ENCODE measurements around the gene PAQR9.
A peak's percentile ranks its signal among the peaks of the same experiment; 100 is the strongest.
"Not testable (repeated sequence)": the region's sequence is repeated elsewhere in the genome, so short reads cannot be mapped to it uniquely, and the experiment has no call there.

The PAQR9 gene, protein sequence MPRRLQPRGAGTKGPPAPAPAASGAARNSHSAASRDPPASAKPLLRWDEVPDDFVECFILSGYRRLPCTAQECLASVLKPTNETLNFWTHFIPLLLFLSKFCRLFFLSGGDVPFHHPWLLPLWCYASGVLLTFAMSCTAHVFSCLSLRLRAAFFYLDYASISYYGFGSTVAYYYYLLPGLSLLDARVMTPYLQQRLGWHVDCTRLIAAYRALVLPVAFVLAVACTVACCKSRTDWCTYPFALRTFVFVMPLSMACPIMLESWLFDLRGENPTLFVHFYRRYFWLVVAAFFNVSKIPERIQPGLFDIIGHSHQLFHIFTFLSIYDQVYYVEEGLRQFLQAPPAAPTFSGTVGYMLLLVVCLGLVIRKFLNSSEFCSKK

DNA sequence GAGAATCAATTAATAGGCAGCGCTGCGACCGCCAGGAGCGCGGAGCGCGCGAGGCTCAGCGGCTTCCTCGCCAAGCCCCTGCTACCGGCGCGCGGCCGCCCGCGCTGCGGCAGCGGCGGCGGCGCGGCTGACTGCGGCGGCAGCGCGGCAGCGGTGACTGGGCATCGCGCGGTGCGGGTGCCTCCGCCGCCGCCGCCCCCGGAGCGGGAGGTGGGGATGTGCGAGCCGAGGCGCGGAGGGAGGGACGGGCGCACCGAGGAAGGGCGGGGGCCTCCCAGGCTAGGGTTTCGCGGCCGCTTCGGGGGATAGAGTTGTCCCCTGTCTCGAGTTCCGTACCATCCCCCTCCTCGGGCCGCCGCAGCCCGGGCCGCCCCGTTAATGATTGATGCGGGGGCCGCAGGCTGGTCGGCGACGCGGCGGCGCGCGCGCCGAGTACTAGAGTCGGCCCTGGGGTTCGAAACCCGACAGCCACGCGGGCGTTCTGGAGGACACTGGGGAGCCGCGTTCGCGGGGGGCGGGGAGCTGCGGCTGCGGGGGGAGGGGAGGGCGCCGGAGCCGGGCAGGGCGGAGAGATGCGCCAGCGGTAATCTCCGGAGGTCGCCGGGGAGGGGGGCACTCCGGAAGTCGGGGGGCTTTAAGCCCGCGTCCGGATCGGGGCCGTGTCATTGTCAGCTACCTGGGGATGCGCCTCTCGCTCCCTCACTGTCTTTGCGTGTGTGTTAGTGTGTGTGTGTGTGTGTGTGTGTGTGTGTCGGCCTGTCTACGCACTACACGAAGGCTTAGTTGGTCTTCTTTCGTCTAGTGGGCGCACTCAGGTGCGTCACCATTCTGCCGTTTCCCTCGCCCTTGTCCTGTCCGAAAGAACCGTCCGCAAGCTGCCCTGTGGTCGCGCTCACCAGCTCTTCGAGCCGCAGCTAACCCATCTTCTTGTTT lies at the start of gene PAQR9:
Gene PAQR9, minus strand, starts transcription at position 159 of the 933 bp plus-strand sequence. CDS start 338 bp downstream, outside the sequence.
- DNase-seq = no peak

DNA sequence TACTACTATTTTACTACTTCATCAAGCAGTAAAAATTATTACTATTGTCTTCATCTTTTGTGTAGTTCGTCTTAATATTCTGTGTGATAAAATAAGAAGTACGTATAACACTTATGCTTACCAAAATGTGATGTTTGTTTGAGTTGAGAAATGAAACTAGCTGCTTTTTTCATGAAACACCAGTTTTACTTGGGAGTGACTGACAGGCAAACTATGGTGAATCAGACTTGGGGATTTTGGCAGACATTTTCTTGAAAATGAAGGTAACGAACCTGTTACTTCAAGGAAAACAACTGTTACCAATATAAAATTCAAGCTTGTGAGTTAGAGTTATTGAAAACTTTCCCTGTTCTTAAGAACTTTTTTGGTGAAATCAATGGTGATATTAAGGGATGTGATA lies 48.2 kb upstream of the PAQR9 start:
- DNase-seq = no peak

DNA sequence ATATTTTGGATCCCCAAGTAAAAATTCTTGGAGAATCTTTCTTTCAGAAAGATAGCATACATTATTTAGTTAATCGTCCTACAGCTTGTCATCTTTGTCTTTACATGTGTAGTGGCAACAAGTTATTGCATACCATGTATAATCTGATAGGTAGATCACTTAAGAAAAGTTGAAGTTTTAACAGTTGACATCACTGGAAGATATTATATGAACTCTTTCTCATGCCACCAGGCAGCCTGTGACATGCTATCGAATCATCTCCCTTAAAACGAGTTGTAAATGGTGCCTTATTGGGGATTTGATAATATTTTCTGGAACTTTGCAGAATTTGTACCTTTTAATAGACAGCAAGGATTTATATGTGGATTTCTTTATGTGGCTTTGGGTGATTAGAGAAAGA lies 46.5 kb upstream of the PAQR9 start:
- DNase-seq = no peak

DNA sequence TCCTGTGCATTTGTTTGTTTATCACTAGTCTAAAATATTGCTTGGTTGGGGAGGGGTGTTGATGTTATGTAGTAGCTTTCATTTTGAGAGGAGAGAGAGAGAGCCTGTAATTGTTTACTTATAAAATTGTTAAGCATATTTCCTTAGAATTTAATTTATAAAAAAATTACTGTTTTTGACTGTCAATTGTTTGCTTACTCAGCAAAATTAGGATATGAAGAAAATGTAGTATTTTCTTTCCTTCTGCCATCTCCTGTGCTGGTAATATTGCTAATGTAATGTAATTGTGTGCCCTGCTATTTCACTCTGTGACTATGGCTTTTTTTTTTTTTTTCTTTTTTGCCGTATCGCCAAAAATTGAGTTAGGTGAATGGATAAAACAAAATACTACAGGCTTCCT lies 41.3 kb upstream of the PAQR9 start:
- no peak for DNase-seq

DNA sequence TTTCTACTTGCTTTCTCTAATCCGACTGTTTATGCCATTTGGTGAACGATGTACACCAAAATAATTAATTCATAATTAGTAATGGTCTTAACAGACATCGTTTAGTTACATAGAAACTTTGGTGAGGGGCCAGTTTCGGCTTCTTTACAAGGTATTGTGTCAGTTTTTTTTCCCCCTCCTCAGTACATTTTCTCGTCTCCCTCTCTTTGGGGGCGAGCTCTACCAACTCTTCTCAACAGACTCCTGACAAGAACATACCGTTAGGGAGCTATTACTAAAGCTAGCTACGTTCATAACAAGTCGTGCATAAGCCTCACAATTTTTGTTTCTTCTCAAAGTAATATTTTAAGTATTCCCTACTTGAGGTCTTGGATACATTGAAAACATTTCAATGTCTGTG lies 39.3 kb upstream of the PAQR9 start:
- no peak for DNase-seq

DNA sequence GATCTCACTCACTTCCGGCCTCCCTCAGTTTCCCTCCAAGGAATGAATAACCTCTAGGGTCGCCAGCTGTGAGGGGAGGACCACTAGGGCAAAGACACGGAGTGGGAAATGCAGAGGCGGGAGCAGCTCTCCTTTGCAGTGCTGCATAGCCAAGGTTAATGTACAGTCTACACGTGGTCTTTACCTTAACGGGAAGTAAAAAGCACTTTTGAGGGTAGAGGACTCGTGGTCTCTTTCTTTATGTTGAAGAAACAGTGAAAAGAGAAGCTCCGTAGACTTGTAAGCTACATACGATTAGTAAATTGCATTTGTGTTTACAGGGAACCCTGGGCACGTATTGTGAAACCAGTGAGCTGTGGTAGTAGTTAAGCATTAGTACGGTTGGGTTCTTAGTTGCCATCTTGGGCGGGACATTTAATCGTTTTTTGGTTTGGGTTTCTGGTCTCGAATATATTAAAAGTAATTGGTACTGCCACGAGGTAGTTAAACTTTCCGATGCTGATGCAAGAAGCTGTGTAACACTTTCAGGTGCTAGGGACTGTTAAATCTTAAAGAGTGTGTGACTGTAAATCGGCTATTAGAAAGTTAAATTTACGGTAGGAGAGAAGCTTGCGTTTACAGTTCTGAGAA lies 38.7 kb upstream of the PAQR9 start:
- no peak for DNase-seq

DNA sequence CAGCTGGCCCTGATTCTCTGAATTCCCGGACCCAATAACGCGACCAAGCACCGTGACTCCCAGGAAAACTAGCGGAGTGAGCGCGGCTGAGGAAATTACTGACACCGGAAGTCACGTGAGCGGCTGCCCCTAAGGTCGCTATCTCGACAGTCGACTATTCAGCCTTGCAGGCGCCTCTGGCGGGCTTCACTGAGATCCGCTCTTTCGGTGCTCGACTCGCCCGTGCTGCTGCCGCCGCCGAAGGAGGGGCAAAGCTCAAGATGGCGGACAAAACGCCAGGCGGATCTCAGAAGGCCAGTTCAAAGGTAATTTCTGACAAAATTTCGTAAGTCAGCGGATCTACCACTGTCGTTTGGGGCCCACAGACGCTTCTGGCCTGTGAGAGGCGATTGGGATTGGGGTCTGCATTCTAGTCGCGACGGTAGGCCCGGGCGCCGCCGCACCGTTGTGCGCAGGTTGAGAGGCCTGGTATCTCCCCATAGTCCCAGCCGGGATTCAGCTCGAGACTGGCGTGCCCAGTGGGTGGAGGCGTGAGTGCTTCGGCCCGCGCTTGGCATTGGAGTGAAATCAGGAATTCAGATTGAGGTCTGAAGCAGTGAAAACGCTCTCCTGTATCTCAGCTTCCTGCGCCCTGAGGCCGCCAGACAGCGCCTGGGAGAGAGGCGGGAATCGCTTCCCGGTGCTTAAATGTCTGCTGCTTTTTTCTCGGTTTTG lies 38.1 kb upstream of the PAQR9 start, which contains the start of gene U2SURP:
Gene U2SURP, plus strand, starts transcription at position 202 of the 714 bp plus-strand sequence. Its CDS starts 59 bp downstream, at position 261.
- DNase-seq = peak; percentile 98

DNA sequence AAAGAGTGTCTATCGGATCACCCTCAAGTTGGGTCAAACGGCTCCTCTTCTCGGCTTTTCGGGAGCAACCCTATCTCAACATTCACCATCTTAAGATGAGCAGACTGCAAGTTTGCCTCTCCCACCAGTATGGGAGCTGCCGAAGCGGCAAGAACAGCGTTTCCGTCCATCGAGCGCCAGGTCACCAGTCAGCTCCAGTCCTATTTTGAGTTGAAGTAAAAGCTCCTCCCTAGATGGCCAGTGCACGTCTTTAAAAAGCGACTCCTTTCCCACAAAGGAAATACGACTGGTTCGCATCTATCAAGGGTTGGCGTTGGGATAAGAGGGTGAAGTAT lies 37.5 kb upstream of the PAQR9 start:
- DNase-seq = no peak

DNA sequence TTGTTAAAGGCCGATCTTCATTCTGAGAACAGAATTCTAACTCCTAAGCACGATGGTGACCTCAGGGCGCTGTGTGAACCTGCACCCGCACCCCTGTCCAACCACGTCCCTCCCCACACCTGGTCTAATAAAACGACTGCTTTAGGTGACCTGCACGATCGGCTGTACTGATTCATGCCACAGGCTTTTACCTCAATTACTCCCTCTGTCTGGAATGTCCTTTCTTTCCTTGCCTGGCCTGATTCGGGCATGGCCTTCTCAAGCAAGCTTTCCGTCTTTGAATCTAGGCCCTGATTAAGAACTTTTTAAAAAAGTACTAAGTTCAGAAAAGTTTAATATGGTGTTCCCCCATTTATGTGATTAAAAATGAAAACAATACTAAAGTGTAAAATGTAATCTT lies 37.1 kb upstream of the PAQR9 start:
- no peak for DNase-seq

DNA sequence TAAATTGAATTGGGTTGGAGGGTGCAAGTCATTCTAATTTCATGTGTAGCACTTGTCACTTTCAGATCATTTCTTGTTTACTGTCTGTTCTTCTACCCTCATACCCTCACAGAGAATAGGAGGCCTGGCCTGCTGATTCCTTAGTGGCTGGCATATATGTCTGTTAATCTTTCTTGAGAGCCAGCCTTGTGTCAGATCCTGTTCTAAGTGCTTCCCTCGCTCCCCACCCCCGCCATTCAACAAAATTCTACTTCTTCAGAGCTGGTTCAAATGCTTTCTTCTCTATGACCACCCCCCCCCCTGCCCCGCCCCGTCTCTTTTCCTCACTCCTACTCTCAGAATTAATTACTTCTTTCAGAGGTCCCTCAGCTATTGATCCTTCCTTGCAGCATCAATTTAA lies 36.4 kb upstream of the PAQR9 start:
- DNase-seq = no peak

DNA sequence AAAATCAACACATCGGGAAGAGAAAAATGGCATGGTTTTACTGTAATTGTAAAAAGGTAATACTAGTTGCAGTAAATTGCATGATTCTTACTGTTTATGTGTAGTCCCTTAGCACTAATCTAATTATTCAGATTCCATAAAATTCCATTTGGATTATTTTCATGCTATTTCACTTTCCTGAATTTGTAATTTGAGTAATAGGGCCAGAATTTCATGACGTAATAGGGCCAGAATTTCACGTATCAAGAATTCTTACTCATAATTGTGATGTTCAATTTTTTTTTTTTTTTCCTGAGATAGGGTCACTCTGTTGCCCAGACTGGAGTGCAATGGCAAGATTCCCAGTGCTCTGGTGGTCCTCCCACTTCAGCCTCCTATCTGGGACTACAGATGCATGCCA lies 35.0 kb upstream of the PAQR9 start:
- DNase-seq = no peak

DNA sequence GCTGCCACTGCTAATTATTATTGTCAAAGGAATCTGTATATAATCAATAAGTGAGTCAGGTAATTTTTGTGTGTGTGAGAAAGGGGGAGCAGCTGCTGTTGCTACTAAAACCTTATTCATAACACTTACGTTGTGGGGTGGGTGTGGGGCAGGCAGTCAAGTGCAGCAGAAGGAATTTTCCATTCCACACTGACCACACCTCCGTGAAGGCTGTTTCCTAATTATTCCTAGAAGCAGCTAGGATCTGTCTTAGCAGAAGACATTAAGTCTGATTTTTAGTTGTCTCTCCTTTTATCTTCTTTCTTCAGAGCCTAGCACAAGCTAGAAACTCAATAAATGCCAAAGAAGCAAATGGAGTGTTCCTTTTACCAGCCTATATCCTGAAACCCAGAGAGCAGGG lies 33.9 kb upstream of the PAQR9 start:
- DNase-seq = no peak

DNA sequence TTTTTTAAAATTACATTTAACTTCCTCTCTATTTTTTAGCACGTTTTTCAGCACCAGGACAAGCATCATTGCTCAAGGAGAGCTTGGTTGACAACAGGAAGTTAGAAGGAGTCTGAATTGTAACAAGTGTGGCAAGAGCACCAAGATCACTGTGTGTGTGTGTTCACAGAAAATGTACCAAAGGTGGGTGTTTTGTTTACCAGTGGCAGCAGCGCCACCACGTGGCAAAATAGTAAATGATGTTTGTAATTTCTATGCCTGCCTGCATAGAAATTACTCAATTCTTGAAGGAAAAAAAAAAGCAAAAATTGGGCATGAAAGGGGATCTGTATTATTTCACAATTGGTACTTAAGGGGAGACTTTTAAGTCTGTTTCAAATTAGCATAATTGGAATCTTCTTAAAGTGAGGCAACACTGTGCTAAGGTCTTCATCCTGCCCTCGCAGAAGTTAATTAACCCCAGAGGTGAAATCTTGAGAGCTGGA lies 30.5 kb upstream of the PAQR9 start:
- peak; percentile 52 for DNase-seq

DNA sequence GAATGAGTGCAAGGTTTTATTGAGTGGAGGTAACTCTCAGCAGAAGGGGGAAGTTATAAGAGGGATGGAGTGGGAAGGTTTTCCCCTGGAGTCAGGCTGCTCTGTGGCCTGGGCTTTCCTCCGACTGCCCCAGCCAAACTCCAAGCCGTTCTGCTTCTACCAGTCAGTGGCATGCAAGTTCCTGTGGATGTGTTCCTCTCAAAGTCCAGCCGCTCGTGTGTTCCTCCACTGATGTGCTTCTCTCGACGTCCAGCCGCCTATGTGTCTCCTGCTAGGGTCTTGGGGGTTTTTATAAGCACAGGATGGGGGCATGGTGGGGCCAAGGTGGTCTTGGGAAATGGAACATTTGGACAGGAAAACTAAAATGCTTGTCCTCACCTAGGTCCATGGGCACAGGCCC lies 28.8 kb upstream of the PAQR9 start:
- no peak for DNase-seq

DNA sequence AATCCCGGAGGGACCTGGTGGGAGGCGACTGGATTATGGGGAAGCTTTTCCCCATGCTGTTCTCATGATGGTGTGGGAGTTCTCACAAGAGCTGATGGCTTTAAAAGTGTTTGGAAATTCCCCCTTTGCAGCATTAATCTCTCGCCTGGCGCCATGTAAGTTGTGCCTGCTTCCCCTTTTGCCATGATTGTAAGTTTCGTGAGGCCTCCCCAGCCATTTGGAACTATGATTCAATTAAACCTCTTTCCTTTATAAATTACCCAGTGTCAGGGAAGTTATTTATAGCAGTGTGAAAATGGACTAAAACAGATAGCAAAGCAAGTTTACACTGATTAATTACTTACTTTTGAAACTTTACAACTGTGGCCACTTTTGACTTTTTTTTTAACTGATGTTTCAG lies 27.2 kb upstream of the PAQR9 start:
- no peak for DNase-seq

DNA sequence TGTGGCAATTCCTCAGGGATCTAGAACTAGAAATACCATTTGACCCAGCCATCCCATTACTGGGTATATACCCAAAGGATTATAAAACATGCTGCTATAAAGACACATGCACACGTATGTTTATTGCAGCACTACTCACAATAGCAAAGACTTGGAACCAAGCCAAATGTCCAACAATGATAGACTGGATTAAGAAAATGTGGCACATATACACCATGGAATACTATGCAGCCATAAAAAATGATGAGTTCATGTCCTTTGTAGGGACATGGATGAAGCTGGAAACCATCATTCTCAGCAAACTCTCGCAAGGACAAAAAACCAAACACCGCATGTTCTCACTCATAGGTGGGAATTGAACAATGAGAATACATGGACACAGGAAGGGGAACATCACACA lies 25.4 kb upstream of the PAQR9 start:
- DNase-seq = not testable (repeated sequence)

DNA sequence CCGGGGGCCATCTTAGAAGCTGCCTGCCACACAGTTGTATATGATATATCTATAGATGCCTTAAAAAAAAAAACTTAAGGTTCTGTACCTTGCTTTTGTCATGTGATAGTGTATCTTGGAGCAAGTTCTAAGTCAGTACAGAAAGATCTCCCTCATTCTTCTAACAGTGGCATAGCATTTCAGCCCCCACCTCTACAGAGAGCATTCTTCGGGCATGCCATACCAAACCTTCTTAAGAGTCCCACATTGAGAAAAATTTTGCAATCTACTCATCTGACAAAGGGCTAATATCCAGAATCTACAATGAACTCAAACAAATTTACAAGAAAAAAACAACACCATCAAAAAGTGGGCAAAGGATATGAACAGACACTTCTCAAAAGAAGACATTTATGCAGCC lies 24.7 kb upstream of the PAQR9 start:
- DNase-seq = not testable (repeated sequence)

DNA sequence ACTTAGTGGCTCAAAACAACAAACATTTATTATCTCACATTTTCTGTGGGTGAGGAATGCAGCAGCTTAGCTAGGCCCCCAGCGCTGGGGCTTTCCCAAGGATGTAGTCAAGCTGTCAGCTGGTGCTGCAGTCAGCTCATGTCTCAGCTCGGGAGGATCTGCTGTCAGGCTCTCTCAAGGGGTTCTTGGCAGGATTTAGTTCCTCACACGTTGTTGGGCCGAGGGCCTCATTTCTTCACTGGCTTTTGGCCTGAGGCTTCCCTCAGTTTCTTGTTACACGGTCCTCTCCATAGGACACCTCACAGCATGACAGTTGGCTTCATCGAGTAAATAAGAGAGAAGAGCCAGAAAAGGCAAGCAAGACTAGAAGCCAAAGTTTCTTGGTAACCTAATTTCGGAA lies 24.2 kb upstream of the PAQR9 start:
- DNase-seq = peak; percentile 85

DNA sequence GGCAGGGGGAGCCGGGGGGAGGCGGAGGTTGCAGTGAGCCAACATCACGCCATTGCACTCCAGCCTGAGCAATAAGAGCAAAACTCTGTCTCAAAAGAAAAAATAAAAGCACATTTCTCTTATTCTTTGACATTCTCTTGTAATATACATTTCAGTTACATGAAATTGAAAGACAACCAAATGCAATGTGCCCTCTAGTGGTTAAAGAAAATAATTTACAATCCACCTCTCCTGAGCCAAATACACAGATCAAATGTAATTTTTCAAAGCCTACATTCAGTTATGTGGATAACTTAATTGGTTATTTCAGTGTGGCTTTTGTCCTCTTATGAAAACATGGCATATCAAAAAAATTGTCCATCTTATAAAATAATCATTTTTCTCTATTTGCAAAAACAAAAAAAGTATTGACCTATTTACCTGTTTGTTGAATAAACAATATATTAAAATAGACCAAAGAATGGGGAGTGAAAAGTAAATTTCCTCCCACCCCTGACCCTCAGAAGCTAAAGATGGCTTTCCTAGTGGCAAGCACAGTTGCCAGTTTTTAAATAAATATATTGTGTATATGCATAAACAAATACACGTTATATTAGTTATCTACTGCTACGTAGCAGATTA lies 23.7 kb upstream of the PAQR9 start:
- DNase-seq = peak; percentile 41

DNA sequence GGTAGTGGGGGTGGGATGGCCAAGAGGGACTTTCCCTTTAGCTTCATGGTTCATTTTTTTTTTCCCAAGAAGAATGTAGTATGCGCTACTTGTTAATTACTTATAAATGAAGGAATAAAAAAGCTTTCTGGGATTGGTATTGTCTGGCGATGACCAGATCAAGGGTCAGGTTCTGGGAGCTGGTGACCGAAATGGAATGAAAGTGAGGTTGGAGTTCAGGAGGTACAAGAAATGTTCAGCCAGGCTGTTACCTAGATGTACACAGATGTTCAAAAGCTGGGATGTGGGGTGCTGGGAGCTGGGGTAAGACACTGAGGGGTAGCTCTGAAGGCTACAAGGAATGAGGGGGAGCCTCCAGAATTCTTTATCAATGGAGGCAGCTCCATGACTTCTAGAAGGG lies 20.8 kb upstream of the PAQR9 start:
- DNase-seq = no peak

DNA sequence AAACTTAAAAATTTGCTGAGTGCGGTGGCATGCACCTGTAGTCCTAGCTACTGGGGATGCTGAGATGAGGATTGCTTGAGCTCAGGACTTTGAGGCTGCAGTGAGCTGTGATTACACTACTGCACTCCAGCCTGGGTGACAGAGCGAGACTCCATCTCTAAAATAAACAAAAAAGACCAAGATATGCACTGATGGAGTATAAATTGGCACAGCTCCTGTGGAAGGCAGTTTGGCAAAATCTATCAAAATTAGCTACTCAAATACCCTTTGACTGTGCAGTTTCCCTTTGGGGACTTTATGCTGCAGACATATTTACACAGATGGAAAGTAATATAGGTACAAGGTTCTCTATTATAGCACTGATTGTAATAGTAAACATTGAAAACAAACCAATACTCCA lies 19.8 kb upstream of the PAQR9 start:
- no peak for DNase-seq

DNA sequence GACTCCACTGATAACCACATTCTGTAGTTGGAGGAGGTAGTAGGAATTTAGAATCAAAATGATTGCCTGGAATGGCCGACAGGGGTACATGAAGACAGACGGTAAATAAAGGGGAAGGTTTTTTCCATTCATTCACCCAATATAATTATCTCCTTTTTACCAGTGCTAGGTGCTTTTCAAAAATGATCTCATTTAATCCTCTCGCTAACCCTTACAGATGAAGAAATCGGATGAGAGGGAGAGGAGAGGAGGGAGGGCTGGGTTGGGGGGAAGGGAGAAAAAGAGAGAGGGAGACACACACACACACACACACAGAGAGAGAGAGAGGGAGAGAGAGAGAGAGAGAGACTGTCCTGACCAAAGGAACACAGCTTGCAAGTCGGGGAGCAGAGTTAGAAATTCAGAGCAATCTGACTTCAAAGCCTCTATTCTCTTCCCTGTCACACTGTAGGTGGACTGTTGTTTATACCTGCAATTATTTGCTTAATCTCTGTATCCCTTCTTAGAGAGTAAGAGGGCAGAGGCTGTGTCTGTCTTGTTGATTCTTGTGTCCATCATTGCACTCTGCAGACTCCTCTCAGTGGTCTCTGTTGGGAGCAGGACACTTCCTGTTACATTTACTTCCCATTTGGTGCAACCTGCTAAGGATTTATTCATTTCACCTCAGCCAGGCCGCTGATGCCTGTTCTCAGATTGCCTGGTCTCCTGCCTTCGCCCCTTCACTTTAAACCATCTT lies 18.7 kb upstream of the PAQR9 start:
- no peak for DNase-seq

Measured in NCI-H446 treated with DMSO at 0.1 percent for 48 hours (cell line).